NCI-H1694 treated with DMSO at 0.1 percent for 48 hours (cell line): ENCODE measurements around the gene BZW2.
A peak's percentile ranks its signal among the peaks of the same experiment; 100 is the strongest.

ENCODE experiments used
- DNase-seq: peaks from one replicate; lab custom pipeline; 2025; lab: John Stamatoyannopoulos, UW

Gene BZW2

GRCh38 chr7:16753932-16754855 lies 108.2 kb downstream of the BZW2 start:
- DNase-seq, result peak; percentile 65

DNA sequence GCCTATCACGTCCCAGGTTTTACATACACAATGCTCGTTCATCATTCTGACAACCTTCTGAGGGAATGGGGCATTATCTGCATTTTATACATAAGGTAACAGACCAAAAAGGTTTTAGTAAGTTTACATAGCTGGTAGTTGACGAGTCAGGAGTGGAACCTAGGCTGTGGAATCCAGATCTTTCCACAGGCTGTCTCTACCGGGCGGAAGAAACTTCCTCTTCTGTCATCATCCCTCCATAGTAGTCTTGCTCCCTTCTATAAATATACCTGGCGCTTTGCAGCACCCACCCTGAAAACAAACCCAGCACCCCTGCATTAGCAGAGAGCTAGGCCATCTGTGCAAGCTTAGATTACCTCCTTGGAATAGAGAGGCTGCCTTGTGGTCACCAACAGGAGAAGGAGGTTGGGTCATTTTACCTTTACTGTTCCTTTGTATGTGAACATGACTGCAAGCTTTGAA lies 108.9 kb downstream of the BZW2 start:
- no peak for DNase-seq

GRCh38 chr7:16755397-16755796 lies 109.4 kb downstream of the BZW2 start:
- DNase-seq, result no peak
